Keratinocyte (primary cell): ENCODE measurements around the gene PTPRN2. TPM values are rescaled to one million over a fixed set of nuclear protein-coding genes. Genes with fewer than 3 reads are reported as not detected.

ENCODE experiments used
- DNase-seq: peaks from one replicate; pipeline ENCODE4 v3.0.0-alpha.2; 2011; ENCODE audit warnings: low read depth, missing footprints, low spot score
- FAIRE-seq: peaks from 2 replicates; lab custom pipeline; 2011; peaks lifted over from hg19 to GRCh38; lab: Jason Lieb, UNC
- H2AFZ ChIP-seq: 2 replicates; pipeline ENCODE4 v1.6.0; 2012; ENCODE audit warnings: low read length, control low read depth, inconsistent platforms; ENCODE audit not compliant: control insufficient read depth
- H3K27ac ChIP-seq: 2 replicates; pipeline ENCODE4 v1.5.1; 2011; ENCODE audit warnings: low read length; ENCODE audit not compliant: control insufficient read depth, insufficient read depth
- H3K27me3 ChIP-seq: 3 replicates; pipeline ENCODE4 v1.6.0; 2011; ENCODE audit warnings: low read length; ENCODE audit not compliant: control insufficient read depth, insufficient read depth; ENCODE audit errors: extremely low read depth
- H3K36me3 ChIP-seq, 2 experiments: 2 replicates in 1 of 2; 3 replicates in 1 of 2; pipeline ENCODE4 v1.5.1; 2011; ENCODE audit warnings: low read length in 2 of 2, mild to moderate bottlenecking in 1 of 2; ENCODE audit not compliant: control insufficient read depth in 2 of 2, insufficient read depth in 2 of 2; ENCODE audit errors: extremely low read depth in 1 of 2
- H3K4me1 ChIP-seq: 3 replicates; pipeline ENCODE4 v1.5.1; 2011; ENCODE audit warnings: low read length; ENCODE audit not compliant: control insufficient read depth, insufficient read depth; ENCODE audit errors: extremely low read depth
- H3K4me2 ChIP-seq: 3 replicates; pipeline ENCODE4 v1.6.0; 2011; ENCODE audit warnings: low read depth, low read length; ENCODE audit not compliant: control insufficient read depth, insufficient read depth; ENCODE audit errors: extremely low read depth
- H3K4me3 ChIP-seq, 3 experiments: fragments of 200-600 bp in 1 of 3; sonication (generic) in 1 of 3; 2 replicates in 2 of 3; 3 replicates in 1 of 3; pipeline ENCODE4 v1.5.1; 2011 to 2016; ENCODE audit warnings: low read length in 3 of 3, mild to moderate bottlenecking in 3 of 3, control low read depth in 2 of 3, inconsistent platforms in 1 of 3, low read depth in 1 of 3, mixed read lengths in 1 of 3, mixed run types in 1 of 3, moderate library complexity in 1 of 3; ENCODE audit not compliant: control insufficient read depth in 2 of 3, insufficient read depth in 2 of 3; ENCODE audit errors: extremely low read depth in 1 of 3
- H3K79me2 ChIP-seq: 2 replicates; pipeline ENCODE4 v1.6.0; 2012; ENCODE audit warnings: low read length; ENCODE audit not compliant: control insufficient read depth, insufficient read depth
- H3K9ac ChIP-seq: 3 replicates; pipeline ENCODE4 v1.6.0; 2011; ENCODE audit warnings: low read length; ENCODE audit not compliant: control insufficient read depth, insufficient read depth; ENCODE audit errors: extremely low read depth
- H3K9me1 ChIP-seq: 3 replicates; pipeline ENCODE4 v1.6.0; 2011; ENCODE audit warnings: low read length; ENCODE audit not compliant: control insufficient read depth, insufficient read depth; ENCODE audit errors: extremely low read depth
- H3K9me3 ChIP-seq: 2 replicates; pipeline ENCODE4 v1.5.1; 2012; ENCODE audit warnings: low read depth, low read length; ENCODE audit not compliant: control insufficient read depth
- H4K20me1 ChIP-seq: 3 replicates; pipeline ENCODE4 v1.6.0; 2011; ENCODE audit warnings: low read length; ENCODE audit not compliant: control insufficient read depth, insufficient read depth; ENCODE audit errors: extremely low read depth
- CTCF ChIP-seq, 3 experiments: IDR thresholded peaks in 1 of 3; conservative IDR thresholded peaks in 1 of 3; optimal IDR thresholded peaks in 1 of 3; 2 replicates in 2 of 3; 3 replicates in 1 of 3; pipeline versions ENCODE3 to v1.5.1; 2011; ENCODE audit warnings: low read length in 3 of 3, mild to moderate bottlenecking in 3 of 3, moderate library complexity in 2 of 3, control low read depth in 1 of 3, inconsistent platforms in 1 of 3; ENCODE audit not compliant: insufficient read depth in 2 of 3; ENCODE audit errors: extremely low read depth in 1 of 3
- EZH2 ChIP-seq: IDR thresholded peaks from one replicate; pipeline ENCODE4 v1.6.1; 2012; ENCODE audit warnings: inconsistent platforms, mild to moderate bottlenecking, low read length, moderate library complexity
- dilution Hi-C: fragments of 300-500 bp; cut with MboI; formaldehyde crosslinking; loops from one replicate; pipeline ENCODE4 v1.7.0; 2020; ENCODE audit warnings: low sequenced_read_pairs; ENCODE audit not compliant: extremely low pct_ligation_motif_present
- polyA plus RNA-seq, 5 experiments: library from polyadenylated mRNA; depleted of rRNA in 3 of 5; stranded (reverse) in 3 of 5; stranded (forward) in 1 of 5; unstranded in 1 of 5; fragments of >200 nt; gene quantifications; 1 replicate in 1 of 5; 2 replicates in 3 of 5; 3 replicates in 1 of 5; pipeline versions ENCODE4 v1.2.1 to v1.2.3, GENCODE V29; 2011 to 2012; ENCODE audit warnings: missing spikeins in 2 of 5, low read depth in 1 of 5, low replicate concordance in 1 of 5

PTPRN2 gene
- polyA plus RNA-seq, 1 donor (not counting 4 experiments of a cell fraction or from before 2014, with no cell fraction given) = not detected

GRCh38 chr7:157514746-157515145 is 1072.9 kb downstream of the PTPRN2 start:
- DNase-seq (no peak), FAIRE-seq (no peak)
- no peaks in the 10 kb centered on the region for H3K27me3 ChIP-seq
- no peaks in the 10 kb centered on the region for H3K4me1 ChIP-seq
- no peak overlapping the region for H3K4me3 ChIP-seq
- no peak overlapping the region for H3K4me2 ChIP-seq
- dilution Hi-C loops = no loop called here
- no peak overlapping the region for H3K9ac ChIP-seq
- H3K9me3 ChIP-seq = peaks cover 4% of the 10 kb centered on the region
- H4K20me1 ChIP-seq = no peaks in the 10 kb centered on the region
- H2AFZ ChIP-seq = no peak overlapping the region
- H3K36me3 ChIP-seq = no peaks in the 10 kb centered on the region
- H3K9me1 ChIP-seq = no peaks in the 10 kb centered on the region
- H3K79me2 ChIP-seq = no peaks in the 10 kb centered on the region
- H3K27ac ChIP-seq = no peak overlapping the region
- TF ChIP-seq CTCF (optimal IDR thresholded peaks at IDR 0.05 in 1 of 3, IDR thresholded peaks at IDR 0.05 in 1 of 3, conservative IDR thresholded peaks at IDR 0.05 in 1 of 3; ENCODE audit: extremely low read depth in 1 of 3, insufficient read depth in 2 of 3, low read length in 3 of 3) = no peak
- TF ChIP-seq EZH2 = no peak

GRCh38 chr7:157514306-157514705 is 1073.3 kb downstream of the PTPRN2 start:
- H3K27ac ChIP-seq = no peak overlapping the region
- no peak overlapping the region for H3K9ac ChIP-seq
- dilution Hi-C loops = no loop called here
- no peak overlapping the region for H3K4me2 ChIP-seq
- peaks cover 4% of the 10 kb centered on the region for H3K9me3 ChIP-seq
- H3K36me3 ChIP-seq = no peaks in the 10 kb centered on the region
- H3K27me3 ChIP-seq = no peaks in the 10 kb centered on the region
- H4K20me1 ChIP-seq = no peaks in the 10 kb centered on the region
- no peaks in the 10 kb centered on the region for H3K79me2 ChIP-seq
- H3K9me1 ChIP-seq = no peaks in the 10 kb centered on the region
- TF ChIP-seq CTCF (optimal IDR thresholded peaks at IDR 0.05 in 1 of 3, IDR thresholded peaks at IDR 0.05 in 1 of 3, conservative IDR thresholded peaks at IDR 0.05 in 1 of 3; ENCODE audit: extremely low read depth in 1 of 3, insufficient read depth in 2 of 3, low read length in 3 of 3) (no peak), EZH2 (no peak)
- FAIRE-seq (no peak), DNase-seq (no peak)
- H3K4me3 ChIP-seq = no peak overlapping the region
- H3K4me1 ChIP-seq = no peaks in the 10 kb centered on the region
- H2AFZ ChIP-seq = no peak overlapping the region
